Activated CD4-positive, alpha-beta memory T cell treated with anti-CD3 and anti-CD28 coated beads for 36 hours (primary cell): ENCODE data around the gene CPSF3. TPM values are rescaled to one million over a fixed set of nuclear protein-coding genes. Genes with fewer than 3 reads are reported as not detected.

ENCODE experiments used
- CTCF ChIA-PET: fragments of 350-600 bp; sonication (Branson Sonifier 250); formaldehyde crosslinking; loops from one replicate; lab custom pipeline; 2021; ENCODE audit warnings: antibody characterized with exemption, inconsistent platforms; lab: Charles Lee
- POLR2A ChIA-PET: fragments of 350-600 bp; sonication (Branson Sonifier 250); formaldehyde crosslinking; loops from one replicate; lab custom pipeline; 2021; ENCODE audit warnings: antibody characterized with exemption; lab: Charles Lee
- DNase-seq: peaks from one replicate; pipeline ENCODE4 v3.0.0-alpha.2; 2020
- H3K27ac Mint-ChIP-seq: one replicate; pipeline ENCODE4 v1.8.0; 2021; ENCODE audit warnings: mixed read lengths
- H3K27me3 Mint-ChIP-seq: one replicate; pipeline ENCODE4 v1.8.0; 2021; ENCODE audit warnings: mixed read lengths
- H3K36me3 Mint-ChIP-seq: one replicate; pipeline ENCODE4 v1.8.0; 2021; ENCODE audit warnings: mixed read lengths
- H3K4me1 Mint-ChIP-seq: one replicate; pipeline ENCODE4 v1.8.0; 2021; ENCODE audit warnings: low read depth, mixed read lengths
- H3K4me3 Mint-ChIP-seq: one replicate; pipeline ENCODE4 v1.8.0; 2021; ENCODE audit warnings: mild to moderate bottlenecking, mixed read lengths
- H3K9me3 Mint-ChIP-seq: one replicate; pipeline ENCODE4 v1.8.0; 2021; ENCODE audit warnings: mixed read lengths
- intact Hi-C: fragments of 100-400 bp; cut with micrococcal nuclease; formaldehyde crosslinking; loops from one replicate; pipeline ENCODE4 v1.15.1; 2023
- total RNA-seq, 2 experiments: library from RNA; stranded (reverse); gene quantifications; one replicate each; pipeline ENCODE4 v1.2.3, GENCODE V29; 2021

Gene CPSF3
- total RNA-seq, result 10 to 100 TPM; 77.5 to 78.1 TPM

GRCh38 chr2:9423100-9423921, at the start of gene CPSF3, which contains the start of gene ITGB1BP1:
CPSF3 (plus strand) TSS chr2:9423654; CDS start chr2:9423774, 120 bp downstream.
ITGB1BP1 (minus strand) TSS chr2:9423528; CDS start chr2:9418697, 4,831 bp downstream.
- peak; percentile 98 for DNase-seq
- intact Hi-C loops, result loop anchor here (1.0 to 10.0 kb wide), 8 partner anchors 51 to 621 kb away; partner anchors contain the start of genes IAH1, KLF11 and YWHAQ
- no peaks in the 10 kb centered on the region for H3K9me3 Mint-ChIP-seq

DNA sequence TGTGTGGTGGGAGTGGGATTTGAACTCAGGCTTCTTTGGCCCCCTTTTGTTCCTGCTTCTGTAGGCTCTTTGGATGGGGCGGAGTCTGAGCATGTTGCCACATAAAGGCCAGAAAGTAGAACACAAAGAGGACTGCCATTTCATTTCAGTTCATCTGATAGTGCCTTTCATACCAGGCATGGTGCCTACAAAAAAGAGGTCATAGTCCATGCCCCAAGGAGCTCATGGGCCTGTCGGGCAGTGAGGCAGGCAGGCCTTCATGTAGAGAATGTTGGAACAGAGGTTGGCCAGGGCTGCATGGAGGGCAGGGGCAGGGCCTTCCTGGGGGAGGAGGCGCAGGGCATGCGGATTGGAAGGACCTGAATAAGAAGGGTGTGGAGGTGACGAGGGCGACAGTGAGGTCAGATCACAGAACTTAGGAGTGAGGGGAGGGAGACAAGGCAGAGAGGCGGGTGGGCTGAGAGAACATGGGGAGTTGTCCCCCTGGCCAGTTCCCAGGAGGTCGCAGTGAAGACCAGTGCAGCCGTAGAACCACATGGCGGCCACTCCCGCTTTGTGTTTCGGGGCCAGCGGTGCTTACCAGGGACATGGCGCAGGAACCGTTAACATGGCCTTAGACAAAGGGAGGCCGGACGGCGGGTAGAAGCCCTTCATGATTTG, 49.3 kb upstream of the CPSF3 start:
- intact Hi-C loops, result loop anchor here (5.0 kb wide), 2 partner anchors 167 to 232 kb away; partner anchors contain the start of gene ASAP2
- no peak for DNase-seq
- H3K4me1 Mint-ChIP-seq, result peaks cover 20% of the 10 kb centered on the region
- no peaks in the 10 kb centered on the region for H3K36me3 Mint-ChIP-seq
- no peaks in the 10 kb centered on the region for H3K9me3 Mint-ChIP-seq
- ChIA-PET CTCF (no interaction called here), POLR2A (no interaction called here)
- peaks cover 6% of the 10 kb centered on the region for H3K27me3 Mint-ChIP-seq
- no peak overlapping the region for H3K27ac Mint-ChIP-seq
- H3K4me3 Mint-ChIP-seq, result no peak overlapping the region

More at GRCh38 chr2:9423100-9423921, at the start of gene CPSF3, which contains the start of gene ITGB1BP1:
- H3K27ac Mint-ChIP-seq, result peak within 1 kb of the TSS; percentile 88
- peaks cover 35% of the 10 kb centered on the region for H3K4me1 Mint-ChIP-seq
- ChIA-PET CTCF (interaction anchor here (0.6 to 1.9 kb wide), 2 partner anchors 46 to 133 kb away, joined by 3 to 6 read pairs; partner anchors contain the start of gene ADAM17), POLR2A (interaction anchor here (0.6 to 1.4 kb wide), 8 partner anchors 8 to 347 kb away, joined by 3 to 7 read pairs (median 4); partner anchors contain the start of genes ADAM17 and YWHAQ)
- H3K36me3 Mint-ChIP-seq, result peaks cover 11% of the 10 kb centered on the region
- H3K27me3 Mint-ChIP-seq, result no peaks in the 10 kb centered on the region
- H3K4me3 Mint-ChIP-seq, result peak within 1 kb of the TSS; percentile 87

- H3K9me3 Mint-ChIP-seq, result no peaks in the 10 kb centered on the region
- H3K4me3 Mint-ChIP-seq, result no peak overlapping the region
- CTCF ChIA-PET, result no interaction called here
- H3K27me3 Mint-ChIP-seq, result no peaks in the 10 kb centered on the region
- no peaks in the 10 kb centered on the region for H3K36me3 Mint-ChIP-seq
- peaks cover 10% of the 10 kb centered on the region for H3K4me1 Mint-ChIP-seq
- H3K27ac Mint-ChIP-seq, result no peak overlapping the region
- POLR2A ChIA-PET, result no interaction called here
- intact Hi-C loops, result no loop called here
- DNase-seq, result no peak
Measured at GRCh38 chr2:9375857-9376428, 47.5 kb upstream of the CPSF3 start.

DNA sequence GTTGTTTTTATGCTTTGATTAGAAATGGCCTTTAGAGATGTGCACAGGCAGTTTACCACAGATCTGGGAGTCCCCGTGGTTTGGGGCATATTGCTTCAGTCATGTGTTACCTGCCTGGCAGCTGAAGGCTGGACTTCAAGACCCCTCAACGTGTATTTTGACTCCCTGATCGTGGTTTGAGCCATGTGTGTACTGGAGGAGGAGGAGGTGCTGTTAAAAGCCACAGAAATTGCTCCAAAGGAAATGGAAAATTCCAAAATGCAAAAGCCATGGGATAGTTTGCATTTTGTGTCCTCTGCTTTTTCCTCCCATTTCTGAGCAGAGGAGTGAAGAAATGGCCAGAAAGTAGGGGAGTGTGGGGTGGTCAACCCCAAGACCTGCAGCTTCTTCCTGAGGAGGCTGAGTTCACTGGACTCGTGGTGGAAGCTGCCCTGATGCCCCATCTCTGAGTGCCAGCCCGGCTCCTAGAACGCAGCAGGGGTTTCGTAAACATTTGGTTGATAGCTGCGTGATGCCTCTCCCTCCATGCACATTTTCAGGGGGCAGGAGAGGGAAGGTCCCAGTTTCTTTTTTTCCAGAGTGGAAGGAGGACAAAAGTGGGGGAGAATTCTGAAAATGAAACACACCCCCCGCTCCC, 45.9 kb upstream of the CPSF3 start:
- CTCF ChIA-PET, result interaction anchor here (0.7 kb wide), 1 partner anchor 45 kb away, joined by 3 read pairs; no protein-coding TSS in a partner anchor
- H3K4me3 Mint-ChIP-seq, result no peak overlapping the region
- intact Hi-C loops, result no loop called here
- H3K27me3 Mint-ChIP-seq, result no peaks in the 10 kb centered on the region
- DNase-seq, result no peak
- no peak overlapping the region for H3K27ac Mint-ChIP-seq
- no peaks in the 10 kb centered on the region for H3K4me1 Mint-ChIP-seq
- H3K9me3 Mint-ChIP-seq, result no peaks in the 10 kb centered on the region
- no peaks in the 10 kb centered on the region for H3K36me3 Mint-ChIP-seq
- POLR2A ChIA-PET, result no interaction called here

- POLR2A ChIA-PET, result no interaction called here
- H3K27ac Mint-ChIP-seq, result no peak overlapping the region
- CTCF ChIA-PET, result no interaction called here
- intact Hi-C loops, result no loop called here
- H3K4me3 Mint-ChIP-seq, result no peak overlapping the region
- no peaks in the 10 kb centered on the region for H3K9me3 Mint-ChIP-seq
- H3K36me3 Mint-ChIP-seq, result no peaks in the 10 kb centered on the region
- no peak for DNase-seq
- no peaks in the 10 kb centered on the region for H3K27me3 Mint-ChIP-seq
- H3K4me1 Mint-ChIP-seq, result no peaks in the 10 kb centered on the region
Measured at GRCh38 chr2:9378433-9379390, 44.7 kb upstream of the CPSF3 start.

DNA sequence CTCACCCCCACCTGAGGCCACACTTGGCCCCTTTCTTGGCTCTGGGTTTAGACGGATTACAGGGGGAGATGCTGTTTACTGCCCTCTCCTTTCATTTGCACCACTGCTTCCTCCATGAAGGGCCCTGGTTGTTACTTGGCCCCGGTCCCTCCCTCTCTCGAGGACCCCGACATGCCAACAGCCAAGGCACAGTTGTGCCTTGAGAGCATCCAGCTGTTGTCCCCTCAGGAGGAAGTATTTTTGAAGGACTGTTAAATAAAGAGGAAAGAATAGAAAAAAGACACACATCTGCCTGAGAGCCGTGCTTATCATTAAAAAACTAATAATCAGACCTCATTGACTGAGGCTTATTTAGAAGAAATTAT, 44.1 kb upstream of the CPSF3 start:
- H3K9me3 Mint-ChIP-seq, result no peaks in the 10 kb centered on the region
- POLR2A ChIA-PET, result interaction anchor here (0.6 kb wide), 1 partner anchor 44 kb away, joined by 3 read pairs; the partner anchor contains the start of gene ITGB1BP1
- H3K27me3 Mint-ChIP-seq, result no peaks in the 10 kb centered on the region
- no peak overlapping the region for H3K27ac Mint-ChIP-seq
- DNase-seq, result no peak
- no peaks in the 10 kb centered on the region for H3K36me3 Mint-ChIP-seq
- intact Hi-C loops, result no loop called here
- no peak overlapping the region for H3K4me3 Mint-ChIP-seq
- CTCF ChIA-PET, result no interaction called here
- H3K4me1 Mint-ChIP-seq, result no peaks in the 10 kb centered on the region

DNA sequence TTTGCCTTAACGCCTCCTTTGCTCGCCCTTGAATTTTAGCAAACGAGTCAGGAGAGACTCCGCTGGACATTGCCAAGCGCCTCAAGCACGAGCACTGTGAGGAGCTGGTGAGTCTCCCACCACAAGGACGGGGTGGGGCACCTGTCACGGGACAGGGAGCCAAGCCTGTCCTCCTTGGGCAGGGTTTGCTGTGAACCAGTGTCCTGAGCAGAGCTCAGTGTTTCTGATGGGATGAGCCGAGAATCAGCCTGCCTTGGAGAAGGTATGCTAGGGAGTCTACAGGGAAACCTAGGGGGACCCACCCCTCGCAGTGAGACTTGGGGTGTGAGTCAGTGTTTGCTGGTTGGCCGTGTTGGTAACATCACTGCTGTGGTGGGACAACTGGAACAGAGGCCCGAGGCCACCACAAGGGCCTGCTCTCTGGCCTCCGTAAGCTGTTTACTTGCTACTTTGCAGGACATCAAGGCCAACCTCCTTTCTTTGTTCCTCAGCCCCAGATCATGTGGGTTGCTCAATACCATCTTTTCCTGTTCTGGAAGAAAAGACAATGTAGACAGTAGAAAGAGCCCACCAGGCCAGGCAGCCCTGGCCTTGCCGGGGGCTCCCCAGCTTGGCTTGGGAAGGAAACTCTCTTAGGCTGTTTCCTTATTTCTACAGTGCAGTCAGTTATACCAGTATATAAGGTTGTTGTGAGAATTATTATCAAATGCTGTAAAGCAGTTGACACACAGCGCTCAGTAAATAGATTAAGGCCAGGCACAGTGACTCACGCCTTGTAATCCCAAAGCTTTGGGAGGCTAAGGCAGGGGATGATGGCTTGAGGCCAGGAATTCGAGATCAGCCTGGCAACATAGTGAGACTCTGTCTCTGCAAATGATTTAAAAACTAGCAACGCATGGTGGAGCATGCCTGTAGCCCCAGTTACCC, 42.5 kb upstream of the CPSF3 start:
- no peaks in the 10 kb centered on the region for H3K36me3 Mint-ChIP-seq
- no peak overlapping the region for H3K27ac Mint-ChIP-seq
- no peaks in the 10 kb centered on the region for H3K9me3 Mint-ChIP-seq
- no peaks in the 10 kb centered on the region for H3K4me1 Mint-ChIP-seq
- no peak for DNase-seq
- intact Hi-C loops, result no loop called here
- H3K4me3 Mint-ChIP-seq, result no peak overlapping the region
- ChIA-PET POLR2A (interaction anchor here (1.6 kb wide), 1 partner anchor 9 kb away, joined by 3 read pairs; no protein-coding TSS in a partner anchor), CTCF (interaction anchor here (1.2 kb wide), 1 partner anchor 8 kb away, joined by 3 read pairs; no protein-coding TSS in a partner anchor)
- no peaks in the 10 kb centered on the region for H3K27me3 Mint-ChIP-seq

GRCh38 chr2:9382604-9383235, 40.7 kb upstream of the CPSF3 start:
- CTCF ChIA-PET, result interaction anchor here (1.2 kb wide), 1 partner anchor 10 kb away, joined by 3 read pairs; no protein-coding TSS in a partner anchor
- Mint-ChIP-seq H3K4me3 (no peak overlapping the region), H3K27ac (no peak overlapping the region), H3K4me1 (no peaks in the 10 kb centered on the region), H3K36me3 (no peaks in the 10 kb centered on the region), H3K27me3 (no peaks in the 10 kb centered on the region), H3K9me3 (no peaks in the 10 kb centered on the region)
- intact Hi-C loops, result no loop called here
- DNase-seq, result no peak
- POLR2A ChIA-PET, result interaction anchor here (1.6 kb wide), 1 partner anchor 11 kb away, joined by 3 read pairs; no protein-coding TSS in a partner anchor

- H3K27me3 Mint-ChIP-seq, result no peaks in the 10 kb centered on the region
- POLR2A ChIA-PET, result no interaction called here
- intact Hi-C loops, result no loop called here
- no peaks in the 10 kb centered on the region for H3K9me3 Mint-ChIP-seq
- CTCF ChIA-PET, result interaction anchor here (1.4 kb wide), 1 partner anchor 13 kb away, joined by 4 read pairs; no protein-coding TSS in a partner anchor
- no peaks in the 10 kb centered on the region for H3K4me1 Mint-ChIP-seq
- no peak overlapping the region for H3K27ac Mint-ChIP-seq
- DNase-seq, result no peak
- no peak overlapping the region for H3K4me3 Mint-ChIP-seq
- no peaks in the 10 kb centered on the region for H3K36me3 Mint-ChIP-seq
Measured at GRCh38 chr2:9384521-9384920, 38.9 kb upstream of the CPSF3 start.
